GM04503 (cell line): ENCODE data around the gene EMX2.
"Not testable (repeated sequence)": the region's sequence is repeated elsewhere in the genome, so short reads cannot be mapped to it uniquely, and the experiment has no call there.

Source experiments
- DNase-seq: peaks from one replicate; pipeline ENCODE4 v3.0.0-alpha.2; 2012; ENCODE audit warnings: low read depth

EMX2 gene

GRCh38 chr10:117542706-117543224, at the start of gene EMX2:
TSS of gene EMX2 (plus strand) at chr10:117542746. CDS start at chr10:117543268, 522 bp downstream.
- DNase-seq = no peak

- no peak for DNase-seq
These were observed 46.5 kb upstream of the EMX2 start for GRCh38 chr10:117496031-117496430.

- no peak for DNase-seq
These were observed 45.9 kb upstream of the EMX2 start for GRCh38 chr10:117496616-117497028.

- DNase-seq = no peak
These were observed 44.8 kb upstream of the EMX2 start for GRCh38 chr10:117497736-117498135.

- no peak for DNase-seq
These were observed 43.1 kb upstream of the EMX2 start for GRCh38 chr10:117499248-117500105.

DNA sequence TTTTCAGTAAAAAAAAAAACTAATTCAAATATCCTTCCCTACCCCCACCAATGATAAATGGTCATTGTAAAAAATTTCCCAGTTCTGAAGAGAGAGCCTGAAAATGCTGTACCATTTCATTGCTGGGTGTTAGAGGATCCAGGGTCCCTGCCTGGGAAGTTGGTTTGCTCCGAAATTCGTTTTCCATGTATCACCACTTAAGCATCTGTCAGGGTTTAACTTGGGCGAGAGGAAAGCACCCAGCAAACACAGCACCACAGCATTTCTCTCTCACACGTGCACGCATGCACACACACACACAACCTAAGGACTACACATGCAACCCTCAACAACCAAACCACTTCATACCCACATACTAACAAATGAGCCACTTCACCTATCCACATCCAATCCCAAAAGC, 42.1 kb upstream of the EMX2 start:
- no peak for DNase-seq

DNA sequence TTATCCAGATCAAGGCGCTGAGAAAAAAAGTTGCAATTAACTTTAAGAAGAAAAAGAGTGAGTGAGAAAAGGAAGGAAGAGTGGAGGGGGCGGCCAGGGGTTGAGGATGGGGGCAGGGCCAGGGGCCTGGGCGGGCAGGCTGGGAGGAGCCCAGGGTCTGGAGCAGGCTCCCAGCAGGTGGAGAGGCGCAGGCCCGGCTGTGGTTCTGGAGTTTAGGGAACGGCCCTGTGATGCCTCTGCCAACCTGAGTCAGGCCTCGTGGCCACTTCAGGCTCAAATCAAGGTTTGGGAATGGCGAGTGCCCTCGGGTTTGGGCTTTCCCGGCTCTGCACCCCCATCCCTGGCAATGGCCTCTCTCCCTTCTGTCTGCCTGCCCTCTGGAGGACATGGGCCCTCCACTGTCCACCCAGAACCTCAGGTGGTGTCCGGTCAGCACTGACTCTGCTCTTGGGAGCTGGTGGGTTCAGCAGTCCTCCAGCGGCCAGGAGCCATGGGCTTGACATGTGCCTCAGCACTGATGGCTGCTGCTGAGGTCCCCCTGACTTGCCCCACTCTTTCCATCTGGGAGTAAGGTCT, 41.0 kb upstream of the EMX2 start:
- DNase-seq = no peak

GRCh38 chr10:117502421-117503243, 39.9 kb upstream of the EMX2 start:
- DNase-seq = no peak

DNA sequence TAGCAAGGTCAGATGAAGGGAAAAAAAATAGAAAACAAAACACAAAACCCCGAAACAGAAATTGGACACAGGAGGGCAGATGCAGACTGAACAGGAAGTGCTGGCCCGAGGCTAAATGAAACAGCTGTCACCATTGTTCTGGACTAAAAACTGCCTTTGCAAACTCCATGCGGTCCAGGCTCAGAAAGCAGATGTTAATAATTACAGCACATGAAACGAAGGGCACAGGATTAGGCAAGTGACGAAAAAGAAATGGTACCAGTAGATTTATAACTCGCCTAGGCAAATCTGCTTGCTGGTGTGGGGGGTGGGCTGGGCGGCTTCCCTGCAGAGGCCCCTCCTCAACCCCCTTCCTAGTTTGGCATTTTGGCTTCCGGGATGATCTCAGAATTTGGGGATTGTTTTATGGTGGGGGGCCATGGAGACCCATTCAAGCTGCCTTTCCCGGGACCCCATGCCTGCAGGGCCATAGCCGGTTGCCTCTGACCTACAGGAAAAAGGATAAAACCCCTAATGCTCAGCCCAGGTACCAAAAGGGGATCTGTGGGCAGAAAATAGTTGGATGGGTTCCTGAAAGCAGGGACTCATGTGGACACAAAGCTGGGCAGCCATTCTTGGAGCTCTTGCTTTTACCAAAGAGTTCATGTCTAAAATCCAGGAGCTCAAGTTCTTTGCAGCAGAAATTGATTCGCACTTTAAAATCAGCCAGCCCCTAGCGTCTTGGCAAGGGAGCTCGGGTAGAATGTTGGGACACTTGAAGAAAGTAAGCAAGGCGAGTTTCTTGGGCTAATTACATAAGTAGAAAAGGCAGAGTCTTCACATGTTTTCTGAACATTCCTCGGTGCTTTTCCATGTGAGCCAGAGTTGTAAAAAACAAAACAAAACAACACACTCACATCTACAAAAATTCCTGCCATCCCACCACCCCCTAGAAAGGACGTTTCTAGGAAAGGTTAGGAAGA, 39.0 kb upstream of the EMX2 start:
- DNase-seq = peak; percentile 37

- no peak for DNase-seq
These were observed 38.0 kb upstream of the EMX2 start for GRCh38 chr10:117504562-117504961.

DNA sequence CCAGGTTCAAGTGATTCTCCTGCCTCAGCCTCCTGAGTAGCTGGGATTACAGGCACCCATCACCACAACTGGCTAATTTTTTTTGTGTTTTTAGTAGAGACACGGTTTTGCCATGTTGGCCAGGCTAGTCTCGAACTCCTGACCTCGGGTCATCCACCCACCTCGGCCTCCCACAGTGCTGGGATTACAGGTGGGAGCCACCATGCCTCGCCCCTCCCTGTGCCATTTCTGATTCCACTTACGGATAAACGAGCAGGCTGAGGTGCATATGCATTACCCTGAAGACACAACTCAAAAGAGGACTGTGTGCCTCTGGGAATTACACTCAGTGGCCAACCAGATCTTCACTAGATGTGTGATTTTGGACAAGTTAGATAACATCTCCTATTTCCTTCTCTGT, 35.5 kb upstream of the EMX2 start:
- not testable (repeated sequence) for DNase-seq

- DNase-seq = no peak
These were observed 33.0 kb upstream of the EMX2 start for GRCh38 chr10:117509573-117509972.

DNA sequence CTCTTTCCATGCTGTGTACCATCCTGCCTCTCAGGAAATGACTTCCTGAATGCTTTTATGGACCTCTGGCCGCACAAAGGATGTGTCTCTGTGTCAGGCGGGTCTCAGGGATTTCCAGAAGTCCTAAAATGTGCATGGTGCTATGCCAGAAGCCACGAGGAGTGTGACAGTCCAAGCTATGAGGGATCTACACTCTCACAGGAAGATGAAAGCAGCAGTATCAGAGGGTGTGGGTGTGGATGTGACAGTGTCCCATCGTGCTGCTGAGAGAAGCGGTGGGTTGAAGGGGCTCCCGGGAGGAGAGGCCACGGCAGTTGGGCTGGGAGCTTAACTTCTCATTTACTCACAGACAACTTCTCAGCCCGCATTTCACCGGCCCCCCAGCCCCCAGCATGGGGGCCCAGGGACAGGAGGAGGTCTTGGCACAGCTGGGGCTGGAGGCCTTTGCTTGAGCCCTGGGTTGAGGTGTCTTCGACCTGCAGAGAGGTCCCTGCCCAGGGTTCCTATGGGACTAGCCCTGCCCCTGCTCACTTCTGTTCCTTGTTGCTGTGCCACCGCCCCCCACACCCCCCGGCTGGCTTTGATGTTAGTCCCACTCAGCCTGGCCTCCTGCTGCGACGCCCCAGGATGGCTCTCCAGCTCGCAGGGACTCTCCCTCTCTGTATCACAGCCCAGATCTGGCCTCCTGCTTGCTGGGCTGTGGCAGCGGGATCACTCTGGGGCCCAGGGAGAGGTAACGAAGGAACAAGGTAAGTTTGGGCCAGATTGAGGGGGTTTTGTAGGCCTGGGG, 30.8 kb upstream of the EMX2 start:
- DNase-seq = no peak

- no peak for DNase-seq
These were observed 27.6 kb upstream of the EMX2 start for GRCh38 chr10:117514971-117515370.

DNA sequence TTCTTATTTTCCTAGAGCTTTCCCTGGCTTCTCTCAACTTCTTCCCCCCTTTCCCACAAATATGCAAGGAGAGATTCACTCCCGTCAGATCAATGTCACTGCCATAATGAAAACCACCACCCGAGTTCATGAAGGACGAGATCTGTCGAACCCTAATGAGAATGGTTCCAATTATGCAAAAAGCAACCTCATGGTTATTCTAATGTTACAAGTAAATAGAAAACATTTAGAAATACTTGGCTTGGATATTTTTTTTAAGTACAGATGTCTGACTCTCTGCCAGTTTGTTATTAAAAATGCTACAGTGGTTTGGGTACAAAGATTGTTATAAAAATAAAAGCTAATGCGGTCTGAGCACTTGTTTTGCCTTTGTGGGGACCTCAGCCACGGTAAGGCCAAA, 25.9 kb upstream of the EMX2 start:
- no peak for DNase-seq

- DNase-seq = no peak
These were observed 24.3 kb upstream of the EMX2 start for GRCh38 chr10:117518246-117518645.

DNA sequence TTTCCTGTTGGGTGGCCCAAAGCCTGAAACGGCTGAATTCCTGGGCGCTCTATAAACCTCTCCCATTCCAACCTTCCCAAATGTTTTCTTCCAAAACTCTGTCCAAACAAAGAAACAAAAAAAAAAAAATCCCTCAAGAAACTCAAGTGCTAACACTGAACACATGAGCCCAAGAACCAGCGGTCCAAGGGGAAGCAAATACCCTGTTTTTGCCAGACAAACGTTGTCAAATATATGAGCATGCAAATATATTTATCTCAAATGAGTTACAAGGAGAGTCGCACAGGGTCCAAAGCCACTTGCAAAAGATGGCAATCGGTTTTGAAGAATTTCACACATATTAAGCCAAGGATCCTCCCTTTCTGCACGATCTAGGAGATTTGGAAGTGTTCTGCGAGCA, 23.3 kb upstream of the EMX2 start:
- DNase-seq = no peak

GRCh38 chr10:117519879-117520278, 22.7 kb upstream of the EMX2 start:
- peak; percentile 39 for DNase-seq

DNA sequence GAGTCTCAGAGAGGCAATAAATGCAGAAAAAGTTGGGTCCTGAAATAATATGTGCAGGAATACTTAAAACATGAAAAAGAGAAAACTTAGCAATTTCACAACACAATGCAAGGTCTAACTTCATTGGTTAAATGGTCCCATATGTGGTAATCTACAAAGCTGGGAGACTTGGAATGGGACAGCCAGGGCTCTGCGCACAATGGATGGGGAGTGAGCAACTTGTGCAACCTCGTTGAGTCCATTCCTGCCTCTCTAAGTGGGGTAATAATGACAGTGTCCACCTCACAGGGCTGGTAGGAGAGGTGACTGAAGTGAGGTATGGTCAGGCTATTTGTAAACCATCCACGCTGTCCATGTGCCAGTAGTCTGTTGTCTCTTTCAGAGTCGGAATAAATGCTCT, 11.8 kb upstream of the EMX2 start:
- DNase-seq = no peak

GRCh38 chr10:117531371-117532002, 11.1 kb upstream of the EMX2 start:
- DNase-seq = no peak
